ENCODE data around the gene SMG6. TPM values are rescaled to one million over a fixed set of nuclear protein-coding genes. Genes with fewer than 3 reads are reported as not detected.

SMG6 gene
- total and polyA plus RNA-seq, 2 of the 8 experiments (the other 6 are each of a cell fraction or from before 2014, with no cell fraction given) = 18.5 to 25.2 TPM

DNA sequence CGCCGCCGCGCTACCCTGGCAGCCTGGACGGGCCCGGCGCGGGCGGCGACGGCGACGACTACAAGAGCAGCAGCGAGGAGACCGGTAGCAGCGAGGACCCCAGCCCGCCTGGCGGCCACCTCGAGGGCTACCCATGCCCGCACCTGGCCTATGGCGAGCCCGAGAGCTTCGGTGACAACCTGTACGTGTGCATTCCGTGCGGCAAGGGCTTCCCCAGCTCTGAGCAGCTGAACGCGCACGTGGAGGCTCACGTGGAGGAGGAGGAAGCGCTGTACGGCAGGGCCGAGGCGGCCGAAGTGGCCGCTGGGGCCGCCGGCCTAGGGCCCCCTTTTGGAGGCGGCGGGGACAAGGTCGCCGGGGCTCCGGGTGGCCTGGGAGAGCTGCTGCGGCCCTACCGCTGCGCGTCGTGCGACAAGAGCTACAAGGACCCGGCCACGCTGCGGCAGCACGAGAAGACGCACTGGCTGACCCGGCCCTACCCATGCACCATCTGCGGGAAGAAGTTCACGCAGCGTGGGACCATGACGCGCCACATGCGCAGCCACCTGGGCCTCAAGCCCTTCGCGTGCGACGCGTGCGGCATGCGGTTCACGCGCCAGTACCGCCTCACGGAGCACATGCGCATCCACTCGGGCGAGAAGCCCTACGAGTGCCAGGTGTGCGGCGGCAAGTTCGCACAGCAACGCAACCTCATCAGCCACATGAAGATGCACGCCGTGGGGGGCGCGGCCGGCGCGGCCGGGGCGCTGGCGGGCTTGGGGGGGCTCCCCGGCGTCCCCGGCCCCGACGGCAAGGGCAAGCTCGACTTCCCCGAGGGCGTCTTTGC lies 245.6 kb downstream of the SMG6 start (continued):
- TF ChIP-seq TBP (IDR thresholded peaks at IDR 0.05; ENCODE audit: low read depth, low read length) (no peak), HDAC2 (IDR thresholded peaks at IDR 0.05; ENCODE audit: borderline replicate concordance in 1 of 2, low read depth in 2 of 2, low read length in 2 of 2) (no peak), SUZ12 (IDR thresholded peaks at IDR 0.05; ENCODE audit: low read length) (peak; percentile 90)
